GM19438 (cell line): ENCODE measurements around the gene SUPT3H.
"Not testable (repeated sequence)": the region's sequence is repeated elsewhere in the genome, so short reads cannot be mapped to it uniquely, and the experiment has no call there.

Experiments
- ATAC-seq: cut with Tn5 transposase; IDR thresholded peaks from one replicate; pipeline ENCODE4 v1.9.1; 2021; ENCODE audit warnings: low read depth; ENCODE audit not compliant: unreplicated experiment

Gene SUPT3H

GRCh38 chr6:45187836-45188235 lies 189.9 kb downstream of the SUPT3H start:
- no peak for ATAC-seq

DNA sequence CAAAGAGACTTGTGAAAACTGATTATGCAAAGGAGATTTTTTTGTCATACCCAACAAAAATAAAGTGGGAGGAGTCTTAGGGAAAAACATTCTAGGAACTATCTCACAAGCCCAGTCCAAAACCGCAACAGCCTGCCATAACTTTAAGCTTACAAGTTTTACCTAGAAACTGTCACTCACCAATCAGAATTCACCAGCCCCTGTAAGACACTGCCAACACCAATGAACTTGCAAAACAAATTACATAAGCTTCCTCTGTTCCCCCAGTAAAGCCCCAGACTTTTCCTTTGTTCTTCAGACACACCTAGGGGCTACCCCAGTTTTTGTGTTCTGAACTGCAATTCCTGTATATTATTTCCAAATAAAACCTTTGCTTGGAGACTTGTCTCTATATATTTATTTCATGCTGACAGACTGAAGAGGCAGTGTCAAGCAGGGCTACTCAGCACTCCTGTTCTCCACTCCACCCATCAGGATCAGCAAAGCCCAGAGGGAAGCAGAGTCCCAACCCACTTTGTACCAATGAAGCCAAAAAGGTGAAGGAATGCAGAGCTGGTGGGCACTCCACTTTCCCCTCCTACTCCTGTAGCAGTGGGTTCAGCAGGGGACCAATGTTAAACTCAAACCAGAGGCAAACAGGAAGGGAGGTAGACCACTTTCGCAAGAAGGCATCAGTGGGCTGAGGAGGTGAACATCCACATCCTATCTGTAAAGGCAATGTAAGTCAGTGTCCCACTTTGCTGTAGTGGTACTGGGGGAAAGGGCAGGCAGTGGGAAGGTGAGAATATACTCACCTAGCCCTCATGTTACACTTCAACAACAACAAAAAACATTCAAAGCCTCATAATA lies 192.1 kb downstream of the SUPT3H start:
- no peak for ATAC-seq

DNA sequence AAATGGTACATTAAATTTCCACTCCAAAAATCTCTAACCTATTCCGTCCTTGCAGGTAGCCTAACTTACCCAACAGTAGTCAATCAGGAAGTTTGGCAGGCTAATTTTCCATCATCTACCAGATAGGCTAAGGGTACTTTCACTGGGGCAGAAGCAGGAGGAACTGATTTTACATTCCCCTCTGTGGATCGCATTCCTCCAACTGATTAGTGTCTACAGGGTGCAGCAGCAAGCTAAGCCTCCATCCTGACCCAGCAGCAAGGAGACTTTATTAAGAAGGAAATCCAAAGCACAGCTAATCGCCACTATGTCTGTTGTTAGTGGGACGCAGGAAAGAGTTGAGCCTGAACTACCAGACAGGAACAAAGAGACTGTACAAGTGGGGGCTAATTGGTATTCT lies 192.8 kb downstream of the SUPT3H start:
- no peak for ATAC-seq

DNA sequence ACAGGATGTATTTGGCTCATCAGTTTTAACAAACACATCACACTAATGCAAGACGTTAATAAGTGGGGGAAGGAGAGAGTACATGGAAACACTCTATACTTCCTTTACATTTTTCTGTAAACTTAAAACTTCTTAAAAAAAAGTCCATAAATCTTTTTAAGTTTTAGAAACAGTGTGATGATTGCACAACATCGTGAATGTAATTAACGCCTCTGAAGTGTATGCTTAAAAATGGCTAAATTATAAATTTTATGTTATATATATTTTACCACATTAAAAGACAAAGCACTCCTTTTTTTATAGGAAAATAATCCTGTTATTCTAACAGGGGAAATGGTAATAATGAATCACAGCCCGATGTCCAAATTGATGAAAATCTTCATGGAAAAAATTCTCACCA lies 193.7 kb downstream of the SUPT3H start:
- no peak for ATAC-seq

DNA sequence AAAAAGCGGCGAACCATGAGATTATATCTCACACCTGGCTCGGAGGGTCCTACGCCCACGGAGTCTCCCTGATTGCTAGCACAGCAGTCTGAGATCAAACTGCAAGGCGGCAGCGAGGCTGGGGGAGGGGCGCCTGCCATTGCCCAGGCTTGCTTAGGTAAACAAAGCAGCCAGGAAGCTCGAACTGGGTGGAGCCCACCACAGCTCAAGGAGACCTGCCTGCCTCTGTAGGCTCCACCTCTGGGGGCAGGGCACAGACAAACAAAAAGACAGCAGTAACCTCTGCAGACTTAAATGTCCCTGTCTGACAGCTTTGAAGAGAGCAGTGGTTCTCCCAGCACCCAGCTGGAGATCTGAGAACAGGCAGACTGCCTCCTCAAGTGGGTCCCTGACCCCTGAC lies 201.4 kb downstream of the SUPT3H start:
- ATAC-seq = not testable (repeated sequence)

DNA sequence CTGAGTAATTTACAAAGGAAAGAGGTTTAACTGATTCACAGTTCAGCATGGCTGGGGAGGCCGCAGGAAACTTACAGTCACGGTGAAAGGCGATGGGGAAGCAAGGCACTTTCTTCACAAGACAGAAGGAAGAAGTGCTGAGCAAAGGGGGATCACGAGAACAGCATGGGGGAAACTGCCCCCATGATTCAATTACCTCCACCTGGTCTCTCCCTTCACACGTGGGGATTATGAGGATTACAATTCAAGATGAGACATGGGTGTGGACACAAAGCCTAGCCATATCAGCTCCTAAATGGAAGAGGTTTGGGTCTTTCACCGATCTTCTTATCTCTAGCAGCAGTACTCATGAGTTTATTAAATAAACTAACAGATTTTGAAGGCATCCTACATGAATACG lies 202.5 kb downstream of the SUPT3H start:
- ATAC-seq = no peak

- ATAC-seq = no peak
Observed at GRCh38 chr6:45174045-45174444, 203.7 kb downstream of the SUPT3H start.

DNA sequence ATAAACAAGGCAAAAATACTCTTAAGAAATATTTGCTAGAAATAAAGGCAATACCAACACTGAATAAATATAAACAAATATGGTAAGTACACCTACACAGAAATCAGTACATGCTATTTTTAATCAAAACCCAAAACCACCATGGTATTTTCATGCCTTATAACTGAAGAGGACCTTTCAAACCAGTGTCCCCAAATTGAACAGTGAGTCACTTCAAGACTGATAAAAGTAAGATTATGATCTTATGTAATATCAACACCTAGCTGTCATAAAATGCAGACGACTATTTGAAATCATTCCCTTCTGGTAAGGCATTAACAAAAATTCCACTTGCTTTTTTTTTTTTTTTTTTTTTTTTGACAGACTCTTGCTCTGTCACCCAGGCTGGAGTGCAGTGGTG lies 206.4 kb downstream of the SUPT3H start:
- ATAC-seq = no peak

DNA sequence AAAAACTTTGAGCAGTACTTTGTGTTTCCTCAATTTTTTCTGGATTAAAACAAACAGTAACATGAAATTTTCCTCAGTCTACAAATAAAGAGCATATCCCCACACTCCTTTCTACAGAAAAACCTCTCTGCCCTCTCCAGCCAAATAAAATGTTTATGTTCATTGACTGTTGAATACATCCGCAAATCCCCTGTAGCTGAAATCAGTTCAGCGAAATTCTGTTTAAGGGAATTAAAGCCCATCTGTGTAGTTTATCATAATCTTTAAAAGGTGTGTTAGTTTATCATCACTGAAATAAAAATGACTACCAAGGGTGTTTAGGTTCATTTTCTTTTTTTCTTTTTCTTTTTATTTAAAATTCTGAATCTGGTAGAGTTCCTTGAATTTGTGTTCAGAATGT lies 207.4 kb downstream of the SUPT3H start:
- ATAC-seq = no peak

DNA sequence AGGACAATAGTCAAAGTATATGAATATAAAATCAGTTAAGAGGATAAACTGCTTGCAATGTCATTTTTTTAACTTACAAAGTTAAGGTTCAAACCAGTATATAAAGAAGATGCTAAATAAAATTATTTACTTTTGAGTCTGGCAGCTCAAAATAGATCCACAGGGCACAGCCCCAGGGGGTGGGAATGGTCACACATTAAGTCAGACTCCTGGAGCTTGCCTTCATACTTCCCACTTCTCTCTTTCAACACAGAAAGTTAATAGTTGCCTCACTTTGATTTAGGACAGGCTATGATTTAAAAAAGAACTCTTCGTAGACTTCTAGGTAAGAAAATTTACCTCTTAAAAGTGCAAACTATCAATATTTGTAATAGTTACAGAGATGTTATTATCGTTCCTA lies 207.9 kb downstream of the SUPT3H start:
- ATAC-seq = no peak

GRCh38 chr6:45163952-45164766 lies 213.6 kb downstream of the SUPT3H start:
- no peak for ATAC-seq

DNA sequence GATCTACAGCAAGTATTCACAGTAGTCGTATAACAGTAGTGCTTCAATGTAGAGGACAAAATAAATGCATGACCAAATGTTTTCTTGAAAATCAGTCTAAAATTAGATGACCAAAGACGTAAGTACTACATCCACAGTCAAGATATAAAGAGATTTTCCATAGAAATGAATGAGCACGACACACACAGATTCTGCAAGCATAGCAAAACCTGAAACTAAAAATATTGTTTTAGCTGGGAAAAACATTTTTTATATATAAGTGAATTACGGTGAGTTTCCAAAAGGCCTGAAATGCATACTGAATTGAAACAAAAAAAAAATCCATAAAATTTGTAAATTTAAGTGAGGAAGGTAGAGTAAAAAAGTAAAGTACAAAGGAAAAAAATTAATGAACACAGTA lies 217.4 kb downstream of the SUPT3H start:
- no peak for ATAC-seq

GRCh38 chr6:45156075-45156474 lies 221.7 kb downstream of the SUPT3H start:
- peak; percentile 99 for ATAC-seq

DNA sequence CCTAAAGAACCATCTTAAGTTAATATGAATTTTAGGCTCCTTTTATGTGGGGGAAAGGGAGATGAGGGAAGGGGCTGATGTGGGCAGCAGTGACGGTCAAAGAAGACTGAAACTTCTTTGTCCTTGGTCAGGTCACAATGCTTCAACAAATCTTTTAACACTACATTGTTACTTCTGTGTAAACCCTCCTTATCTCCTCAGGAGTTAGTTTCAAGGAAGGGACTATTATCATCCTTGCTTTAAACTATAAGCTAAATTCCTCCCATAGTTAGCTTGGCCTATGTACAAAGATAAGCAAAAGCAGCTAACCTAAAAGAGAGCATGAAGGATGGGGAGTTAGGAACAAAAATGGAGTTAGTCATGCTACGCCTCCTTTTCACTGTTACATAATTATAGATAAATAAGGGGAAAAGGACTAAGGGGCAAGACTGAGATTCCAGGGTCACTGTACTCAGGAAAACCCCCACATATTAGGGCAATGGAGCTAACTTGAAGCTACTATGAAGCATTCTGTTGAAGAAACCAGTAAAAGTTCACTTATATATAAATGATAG lies 222.3 kb downstream of the SUPT3H start:
- no peak for ATAC-seq

DNA sequence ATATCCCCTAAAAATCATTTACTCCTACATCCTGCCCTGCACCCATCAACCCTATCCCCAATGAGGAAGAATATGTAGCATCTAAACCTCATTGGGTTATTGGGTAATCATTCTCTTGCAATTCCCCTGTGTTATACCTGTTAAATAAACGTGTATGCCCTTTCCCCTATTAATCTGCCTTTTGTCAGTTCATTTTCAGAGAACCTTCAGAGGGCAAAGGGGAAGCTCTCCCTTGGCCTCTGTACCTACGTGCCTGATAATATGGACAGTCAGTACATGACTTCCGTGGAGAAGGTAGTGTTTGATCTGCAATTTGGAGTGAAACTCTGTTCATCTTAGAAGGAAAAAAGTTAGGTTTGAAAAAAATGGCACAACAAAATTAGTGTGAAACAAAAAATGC lies 223.1 kb downstream of the SUPT3H start:
- ATAC-seq = no peak

DNA sequence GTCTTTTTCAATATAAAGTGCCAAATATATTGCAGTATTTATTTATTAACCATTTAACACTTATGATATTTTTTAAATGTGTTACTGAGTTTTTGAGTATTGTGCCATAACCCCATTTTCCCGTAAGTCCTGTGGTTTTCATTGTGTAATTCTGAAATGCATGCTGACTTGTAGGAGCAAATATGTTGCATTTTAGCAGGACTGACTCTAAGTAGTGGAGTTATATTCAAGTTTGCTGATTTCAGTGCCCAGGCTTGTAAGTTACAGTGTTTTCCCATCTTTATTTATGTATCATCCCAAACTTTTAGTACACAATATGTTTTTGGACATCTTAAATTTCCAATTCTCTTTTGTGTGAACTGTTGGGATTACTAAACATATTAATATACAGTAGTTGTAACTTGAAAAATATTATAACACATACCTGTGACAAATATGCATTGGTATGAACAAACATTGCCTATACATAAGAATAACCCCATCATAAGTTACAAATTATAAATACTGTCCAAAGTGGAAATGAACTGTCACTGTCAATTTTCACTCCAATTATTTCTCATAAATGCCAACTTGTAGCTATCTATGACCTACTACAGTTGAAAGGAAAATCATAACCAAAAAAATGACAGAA lies 228.9 kb downstream of the SUPT3H start:
- ATAC-seq = no peak

- no peak for ATAC-seq
Observed at GRCh38 chr6:45148278-45148677, 229.5 kb downstream of the SUPT3H start.

- ATAC-seq = not testable (repeated sequence)
Observed at GRCh38 chr6:45145658-45146057, 232.1 kb downstream of the SUPT3H start.

- no peak for ATAC-seq
Observed at GRCh38 chr6:45138765-45139164, 239.0 kb downstream of the SUPT3H start.

DNA sequence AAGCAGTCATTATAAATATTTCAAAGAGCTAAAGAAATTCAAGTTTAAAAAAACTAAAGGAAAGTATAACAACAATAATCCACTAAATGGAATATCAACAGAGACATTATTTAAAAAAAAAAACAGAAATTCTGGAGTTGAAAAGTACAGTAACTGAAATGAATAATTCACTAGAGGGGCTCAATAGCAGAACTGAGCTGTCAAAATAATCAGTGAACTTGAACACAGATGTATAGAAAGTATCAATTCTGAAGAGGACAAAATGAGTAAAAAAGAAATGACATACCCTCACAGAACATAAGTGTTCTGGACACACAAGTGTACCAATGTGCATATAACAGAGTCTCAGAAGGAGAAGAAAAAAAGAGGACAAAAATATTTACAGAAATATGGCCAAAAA lies 241.2 kb downstream of the SUPT3H start:
- no peak for ATAC-seq

- no peak for ATAC-seq
Observed at GRCh38 chr6:45132658-45133294, 245.0 kb downstream of the SUPT3H start.
